Caki2 (cell line): ENCODE data around the gene CDX1. TPM values are rescaled to one million over a fixed set of nuclear protein-coding genes. Genes with fewer than 3 reads are reported as not detected.

Experiments used
- DNase-seq: peaks from one replicate; pipeline ENCODE4 v3.0.0-alpha.2; 2015; ENCODE audit warnings: low read depth
- in situ Hi-C: cut with HindIII; loops from 2 replicates; pipeline ENCODE4 v1.10.0; 2016; ENCODE audit warnings: low sequenced_read_pairs, low pct_unique_long_range_greater_than_20kb, mixed read lengths
- total RNA-seq: library from RNA; depleted of rRNA; stranded (reverse); fragments of >200 nt; shearing (Covaris generic); gene quantifications from 2 replicates; pipeline ENCODE4 v1.2.3, GENCODE V29; 2014; ENCODE audit warnings: low replicate concordance

Gene CDX1
- total RNA-seq, 1 experiment from 2014 or later: not detected

DNA sequence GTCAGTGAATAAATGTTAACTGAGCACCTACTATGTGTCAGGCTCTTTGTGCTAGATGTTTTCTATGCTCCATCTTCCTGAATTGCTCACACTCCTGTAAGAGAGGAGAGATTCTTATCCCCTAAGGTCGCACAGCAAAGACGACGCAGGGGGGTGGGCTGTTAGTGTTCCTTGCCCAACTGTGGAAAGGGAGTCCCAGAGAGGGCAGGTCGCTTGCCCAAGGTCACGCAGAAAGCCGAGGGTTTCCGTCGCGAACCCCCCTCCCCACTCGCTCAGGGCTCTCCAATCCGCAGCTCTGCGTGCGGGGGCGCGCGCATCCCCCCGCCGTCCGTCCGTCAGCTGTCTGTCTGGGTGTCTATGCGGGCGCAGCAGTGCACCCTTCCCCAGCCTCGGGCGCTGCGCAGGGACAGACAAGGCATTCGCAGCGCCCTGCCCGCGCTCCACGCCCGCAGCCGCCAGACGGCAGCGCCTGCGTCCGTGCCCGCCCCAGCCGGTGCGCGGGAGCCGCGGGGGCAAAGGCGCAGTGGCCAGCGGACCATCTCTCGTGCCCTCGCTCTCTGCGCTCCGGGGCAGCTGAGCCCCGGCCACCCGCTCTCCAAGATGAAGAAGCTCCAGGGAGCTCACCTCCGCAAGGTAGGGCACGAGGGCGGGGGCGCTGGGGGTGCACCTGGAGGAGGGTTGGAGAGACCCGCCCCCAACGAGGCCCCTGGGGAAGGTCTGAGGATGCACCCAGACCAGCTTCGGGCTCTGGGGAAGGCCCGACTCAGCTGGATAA, 23.3 kb downstream of the CDX1 start, which contains the start of gene SLC6A7:
SLC6A7 (plus strand) TSS at position 335 of the 775 bp plus-strand sequence; CDS start at position 601, 266 bp downstream.
- DNase-seq: no peak
- in situ Hi-C loops: no loop called here

DNA sequence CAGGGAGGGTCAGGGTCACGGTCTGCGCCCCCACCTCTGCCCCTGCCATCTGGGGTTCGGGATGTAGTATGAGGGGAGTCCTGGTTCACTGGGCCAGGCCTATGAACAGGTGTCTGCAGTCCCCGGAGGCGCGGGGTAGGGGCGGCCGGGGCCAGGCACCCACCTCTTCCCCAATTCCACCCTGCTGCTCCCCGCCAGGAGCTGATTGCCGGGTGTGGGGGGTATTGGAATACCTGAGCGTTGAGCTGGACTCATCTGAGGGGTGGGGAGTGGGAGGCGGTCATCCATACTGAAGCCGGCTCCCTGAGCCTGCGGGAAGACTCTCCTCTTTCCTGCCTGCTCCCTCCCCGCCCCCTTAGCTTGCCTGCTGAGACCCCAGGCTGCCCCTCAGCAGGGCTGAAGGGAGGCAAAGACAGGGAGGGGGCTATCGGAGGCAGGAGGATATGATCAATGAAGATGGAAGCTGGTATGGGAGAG, 24.0 kb downstream of the CDX1 start:
- in situ Hi-C loops: no loop called here

DNA sequence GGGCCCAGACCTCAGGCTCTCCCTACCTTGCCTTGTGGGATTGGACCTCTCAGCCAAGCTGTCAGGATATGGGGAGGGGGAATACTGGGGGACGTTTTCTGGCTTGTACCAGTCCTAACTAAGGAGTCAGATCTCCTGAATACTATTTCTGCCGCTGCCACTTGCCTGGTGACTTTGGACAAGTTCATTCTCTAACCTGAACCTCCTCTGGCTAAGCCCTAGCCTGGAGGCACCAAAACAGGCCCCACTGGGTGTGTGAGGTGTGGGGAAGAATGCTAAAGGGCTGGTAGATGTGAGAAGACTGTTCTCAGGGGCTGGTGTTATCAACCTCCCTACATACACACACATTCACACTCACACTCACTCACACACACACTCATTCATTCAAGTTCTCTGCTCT, 24.4 kb downstream of the CDX1 start:
- no peak for DNase-seq
- in situ Hi-C loops: no loop called here

More for the DNA sequence above, 24.0 kb downstream of the CDX1 start:
- DNase-seq: no peak

DNA sequence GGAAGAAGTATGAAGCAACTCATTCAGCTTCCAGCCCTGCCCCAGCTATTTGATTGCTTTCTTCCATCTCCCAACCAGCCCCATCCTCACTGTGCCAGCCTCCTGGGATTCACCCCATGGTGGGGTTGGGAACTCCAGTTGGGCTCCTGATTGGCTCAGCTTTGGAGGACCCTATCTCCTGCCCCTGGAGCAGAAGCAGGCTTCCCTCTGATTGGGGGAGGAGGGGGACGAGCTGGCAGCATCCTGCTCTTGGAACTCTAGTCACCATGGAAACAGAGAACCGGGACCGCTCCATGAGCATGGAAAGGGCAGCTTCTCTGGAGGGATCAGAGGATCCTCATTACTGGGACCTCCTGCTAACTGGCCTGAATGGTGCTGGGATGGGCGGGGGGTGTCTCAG, 25.9 kb downstream of the CDX1 start:
- DNase-seq: no peak
- in situ Hi-C loops: no loop called here

DNA sequence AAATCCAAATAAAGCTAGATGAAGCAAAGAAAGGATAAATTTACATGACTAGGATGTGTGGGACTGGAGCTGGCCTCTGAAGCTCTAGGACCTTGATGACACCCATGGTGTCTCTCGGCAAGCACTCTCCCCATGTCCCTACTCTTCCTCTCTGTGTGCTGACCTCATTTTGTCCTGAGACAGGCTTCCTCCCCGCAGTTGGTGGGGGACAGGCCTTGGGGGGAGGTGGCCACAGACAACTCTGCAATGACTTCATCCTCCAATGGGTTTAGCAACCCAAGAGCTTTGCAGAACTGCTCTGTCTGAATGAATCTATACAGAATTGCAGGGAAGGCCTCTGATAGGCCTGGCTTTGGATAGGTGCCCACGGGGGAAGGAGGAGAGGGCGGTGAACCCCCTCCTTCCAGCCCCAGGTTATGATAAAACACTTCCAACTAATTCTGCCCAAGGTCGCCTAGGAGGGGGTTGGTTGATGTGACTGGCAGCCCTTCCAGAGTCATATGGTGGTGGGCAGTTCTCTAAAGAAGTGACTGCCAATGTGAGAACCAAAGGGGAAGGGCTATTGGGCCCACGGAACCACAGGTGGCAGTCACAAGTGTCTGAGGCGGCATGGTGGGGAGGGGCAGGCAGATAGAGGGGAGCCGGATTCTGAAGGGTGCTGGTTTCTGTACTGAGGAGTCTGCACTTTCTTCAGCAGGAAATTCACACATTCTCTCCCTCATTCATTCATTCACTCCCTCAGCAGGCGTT, 29.3 kb downstream of the CDX1 start:
- no peak for DNase-seq
- in situ Hi-C loops: no loop called here

DNA sequence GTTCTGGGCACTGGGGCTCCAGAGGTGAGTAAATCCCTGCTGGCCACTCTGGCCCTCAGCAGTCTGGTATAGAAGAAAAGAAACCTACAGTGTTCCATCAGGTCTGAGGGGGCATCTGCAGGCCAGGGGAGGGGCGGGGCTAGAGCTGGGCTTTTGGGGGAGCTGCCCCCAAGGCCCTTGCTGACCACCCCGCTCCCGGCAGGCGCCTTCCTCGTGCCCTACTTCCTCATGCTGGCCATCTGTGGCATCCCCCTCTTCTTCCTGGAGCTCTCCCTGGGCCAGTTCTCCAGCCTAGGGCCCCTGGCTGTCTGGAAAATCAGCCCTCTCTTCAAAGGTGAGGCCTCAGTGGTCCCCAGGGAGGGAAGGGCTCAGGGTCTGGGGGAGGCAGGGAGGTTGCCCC, 29.9 kb downstream of the CDX1 start:
- in situ Hi-C loops: no loop called here
- no peak for DNase-seq

DNA sequence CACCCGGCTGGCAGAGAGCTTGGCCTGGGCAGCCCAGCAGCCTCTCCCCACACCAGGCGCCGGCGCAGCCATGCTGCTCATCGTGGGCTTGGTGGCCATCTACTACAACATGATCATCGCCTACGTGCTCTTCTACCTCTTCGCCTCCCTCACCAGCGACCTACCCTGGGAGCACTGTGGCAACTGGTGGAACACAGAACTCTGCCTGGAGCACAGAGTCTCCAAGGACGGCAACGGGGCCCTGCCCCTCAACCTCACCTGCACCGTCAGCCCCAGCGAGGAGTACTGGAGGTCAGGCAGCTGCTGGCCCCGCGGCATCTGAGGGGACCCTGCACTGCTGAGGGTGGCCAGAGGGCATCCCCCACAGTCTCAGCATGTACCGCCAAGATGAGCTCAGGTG, 30.4 kb downstream of the CDX1 start:
- in situ Hi-C loops: no loop called here
- DNase-seq: no peak

DNA sequence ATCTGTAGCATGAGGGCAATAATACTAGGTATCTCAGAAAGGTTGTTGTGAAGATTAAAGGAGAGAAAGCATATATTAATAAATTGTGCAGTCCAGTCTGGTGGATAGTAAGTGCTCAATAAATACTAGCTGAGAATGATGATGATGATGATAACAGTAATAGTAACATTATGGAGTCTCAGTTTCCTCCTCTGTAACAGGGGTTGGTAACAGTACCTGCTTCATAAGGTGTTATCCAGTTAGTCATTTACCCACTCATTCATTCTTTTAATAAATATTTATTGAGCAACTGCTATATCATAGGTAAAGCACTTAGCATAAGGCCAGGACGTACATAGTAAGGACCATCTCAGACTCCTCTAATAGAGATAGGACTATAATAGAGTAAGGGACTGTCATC, 30.9 kb downstream of the CDX1 start:
- no peak for DNase-seq
- in situ Hi-C loops: no loop called here

DNA sequence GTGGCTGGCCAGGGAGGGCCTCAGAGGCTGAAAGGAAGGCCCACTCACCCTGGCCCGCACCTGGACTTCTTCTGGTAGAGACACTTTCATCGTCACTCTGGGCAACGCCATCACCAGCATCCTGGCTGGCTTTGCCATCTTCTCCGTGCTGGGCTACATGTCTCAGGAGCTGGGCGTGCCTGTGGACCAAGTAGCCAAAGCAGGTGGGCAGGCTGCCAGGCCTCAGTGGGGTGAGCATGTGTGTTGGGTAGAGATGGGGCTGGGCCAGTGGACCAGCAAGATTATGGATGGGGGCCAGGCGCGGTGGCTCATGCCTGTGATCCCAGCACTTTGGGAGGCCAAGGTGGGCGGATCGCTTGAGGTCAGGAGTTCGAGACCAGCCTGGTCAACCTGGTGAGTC, 35.9 kb downstream of the CDX1 start:
- no peak for DNase-seq
- in situ Hi-C loops: no loop called here

DNA sequence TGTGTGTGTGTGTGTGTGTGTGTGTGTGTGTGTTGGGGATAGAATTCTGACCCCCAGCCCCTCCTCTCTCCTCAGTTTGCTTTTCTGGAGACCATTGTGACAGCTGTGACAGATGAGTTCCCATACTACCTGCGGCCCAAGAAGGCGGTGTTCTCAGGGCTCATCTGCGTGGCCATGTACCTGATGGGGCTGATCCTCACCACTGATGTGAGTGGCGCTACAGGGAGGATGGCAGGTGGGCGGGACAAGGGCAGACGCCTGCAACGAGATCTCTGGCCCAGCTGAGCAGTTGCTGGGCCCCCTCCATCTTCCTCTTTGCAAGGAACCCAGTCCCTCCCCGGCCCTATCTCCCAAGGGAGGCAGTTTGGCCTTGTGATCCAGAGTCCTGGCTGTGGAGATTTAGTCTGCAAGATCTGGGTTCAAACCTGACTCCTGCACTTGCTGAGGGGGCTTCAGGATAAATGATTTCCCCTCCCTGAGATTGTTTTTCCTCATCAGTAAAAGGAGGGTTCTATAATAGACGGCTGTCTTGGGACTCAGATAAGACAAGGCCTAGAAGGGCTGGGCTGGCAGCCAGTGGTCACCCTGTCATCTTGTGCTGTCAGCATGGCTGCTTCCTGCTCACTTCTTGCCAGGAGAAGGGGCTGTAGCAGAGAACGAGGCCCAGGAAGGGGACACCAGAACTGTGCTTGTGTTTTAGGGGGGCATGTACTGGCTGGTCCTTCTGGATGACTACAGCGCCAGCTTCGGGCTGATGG, 37.4 kb downstream of the CDX1 start:
- DNase-seq: no peak
- in situ Hi-C loops: no loop called here

DNA sequence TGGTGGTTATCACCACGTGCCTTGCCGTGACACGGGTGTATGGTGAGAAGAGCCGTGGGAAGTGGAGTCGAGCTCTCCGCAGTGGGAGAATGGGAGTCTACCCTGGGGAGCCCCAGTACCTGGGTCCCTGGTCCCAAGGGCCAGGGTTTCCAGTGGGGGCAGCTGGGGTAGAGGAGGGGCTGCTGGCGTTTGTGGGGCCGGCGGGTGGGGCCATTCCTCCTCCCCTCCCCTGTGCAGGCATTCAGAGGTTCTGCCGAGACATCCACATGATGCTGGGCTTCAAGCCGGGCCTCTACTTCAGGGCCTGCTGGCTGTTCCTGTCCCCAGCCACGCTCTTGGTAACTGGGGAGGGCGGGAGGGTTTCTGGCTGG, 38.0 kb downstream of the CDX1 start:
- in situ Hi-C loops: no loop called here
- no peak for DNase-seq

DNA sequence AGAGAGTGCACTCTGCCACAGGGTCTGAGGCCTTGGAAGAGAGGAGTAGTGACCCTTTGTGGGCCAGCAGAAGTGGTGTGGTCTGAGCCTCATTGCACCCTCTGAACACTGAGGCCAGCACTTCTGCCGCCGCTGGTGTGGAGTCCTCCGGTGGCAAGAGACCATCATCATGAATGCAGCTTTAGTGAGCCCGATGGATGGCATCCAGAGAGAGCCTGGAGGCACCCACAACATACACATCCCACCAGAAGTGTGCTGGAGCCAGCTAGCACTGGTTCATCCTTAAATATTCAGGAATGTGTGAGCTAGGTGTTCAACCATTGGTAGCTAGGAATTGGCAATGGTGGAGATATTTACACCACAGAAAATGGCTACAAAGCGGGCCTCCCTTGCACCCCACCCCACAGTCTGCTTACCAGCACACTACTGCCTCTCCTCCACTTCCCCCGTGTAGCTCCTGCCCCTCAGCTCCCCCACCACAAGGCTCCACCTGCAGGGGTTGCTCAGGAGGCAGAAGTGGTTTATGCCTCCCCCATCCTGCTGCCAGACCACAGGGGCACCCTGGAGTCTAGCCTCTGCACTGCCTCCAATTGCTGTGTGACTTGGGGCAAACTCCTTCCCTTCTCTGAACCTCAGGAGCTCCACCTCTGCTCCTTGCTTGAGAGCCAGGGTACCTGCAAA, 39.7 kb downstream of the CDX1 start:
- DNase-seq: no peak
- in situ Hi-C loops: no loop called here

DNA sequence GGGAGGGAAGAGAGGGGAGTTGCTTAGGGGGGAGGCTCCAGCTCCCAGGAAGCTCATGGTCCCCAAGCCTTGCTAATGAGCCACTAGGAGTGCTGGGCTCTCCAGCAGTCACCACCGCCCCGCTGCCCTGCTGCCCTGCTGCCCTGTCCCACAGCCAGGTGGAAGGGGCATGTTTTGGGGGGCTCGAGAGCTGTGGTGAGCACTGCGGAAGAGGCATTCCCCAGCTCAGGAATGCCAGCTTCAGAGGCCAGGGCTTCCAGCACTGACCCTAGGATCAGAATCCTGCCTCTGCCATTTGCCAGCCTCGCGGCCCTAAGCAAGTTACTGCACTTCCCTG, 40.2 kb downstream of the CDX1 start:
- no peak for DNase-seq
- in situ Hi-C loops: no loop called here

DNA sequence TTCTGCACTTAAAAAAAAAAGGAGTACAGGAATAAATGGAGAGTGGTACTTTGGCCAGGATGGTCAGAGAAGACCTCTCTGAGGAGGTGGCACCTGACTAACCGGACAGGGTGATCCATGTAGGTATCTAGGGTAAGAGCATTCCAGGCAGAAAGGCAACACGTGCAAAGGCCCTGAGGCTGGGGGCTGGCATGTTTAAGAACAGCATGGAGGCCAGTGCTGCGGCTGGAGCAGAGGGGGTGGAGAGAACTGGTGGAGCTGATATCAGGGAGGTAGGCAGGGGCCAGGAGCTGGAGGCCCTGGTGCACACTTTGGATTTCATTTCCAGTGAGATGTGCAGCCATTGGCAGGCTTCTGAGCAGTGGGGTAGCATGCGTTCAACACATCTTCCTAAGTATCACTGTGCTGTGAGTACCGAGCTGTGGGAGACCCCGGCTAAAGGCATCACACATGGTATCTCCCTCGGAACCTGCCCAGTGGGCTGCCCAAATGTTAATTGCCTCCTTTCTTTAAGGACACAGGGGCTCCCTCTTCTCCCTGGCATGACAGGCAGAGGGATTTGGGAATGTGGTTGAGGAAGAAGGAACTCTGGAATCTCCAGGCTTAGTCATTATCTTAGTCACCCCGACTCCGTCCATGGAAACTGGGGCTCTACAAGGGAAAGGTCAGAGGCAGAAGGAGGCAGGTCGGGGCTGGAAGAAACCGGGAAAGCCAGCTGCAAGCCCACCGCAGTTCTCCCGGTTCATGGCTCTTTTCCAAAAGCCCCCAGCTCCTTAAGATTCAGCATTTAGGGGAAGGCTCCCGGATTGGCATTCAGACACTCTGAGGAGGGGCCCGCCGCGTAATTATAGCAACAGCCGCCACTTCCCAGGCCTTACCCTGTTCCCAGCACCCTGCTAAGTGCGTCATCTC, 41.9 kb downstream of the CDX1 start:
- DNase-seq: no peak
- in situ Hi-C loops: no loop called here

DNA sequence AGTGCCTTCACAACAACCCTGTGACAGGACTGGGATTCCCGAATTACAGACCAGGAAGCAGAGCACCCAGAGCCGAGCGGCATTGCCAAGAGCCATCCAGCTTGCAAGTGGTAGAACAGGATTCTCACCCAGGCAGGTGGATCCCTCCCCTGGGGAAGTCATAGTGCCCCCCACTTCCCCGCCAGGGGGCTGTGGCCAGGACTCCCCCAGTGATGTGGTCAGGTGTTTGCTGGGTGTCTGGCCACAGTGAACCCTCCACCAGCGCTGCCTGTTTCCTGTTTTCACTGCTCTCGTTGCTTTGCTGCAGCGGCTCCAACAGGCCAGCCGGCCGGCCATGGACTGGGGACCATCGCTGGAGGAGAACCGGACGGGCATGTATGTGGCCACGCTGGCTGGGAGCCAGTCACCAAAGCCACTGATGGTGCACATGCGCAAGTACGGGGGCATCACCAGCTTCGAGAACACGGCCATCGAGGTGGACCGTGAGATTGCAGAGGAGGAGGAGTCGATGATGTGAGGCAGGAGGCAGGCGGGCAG, 42.6 kb downstream of the CDX1 start:
- in situ Hi-C loops: no loop called here
- no peak for DNase-seq

DNA sequence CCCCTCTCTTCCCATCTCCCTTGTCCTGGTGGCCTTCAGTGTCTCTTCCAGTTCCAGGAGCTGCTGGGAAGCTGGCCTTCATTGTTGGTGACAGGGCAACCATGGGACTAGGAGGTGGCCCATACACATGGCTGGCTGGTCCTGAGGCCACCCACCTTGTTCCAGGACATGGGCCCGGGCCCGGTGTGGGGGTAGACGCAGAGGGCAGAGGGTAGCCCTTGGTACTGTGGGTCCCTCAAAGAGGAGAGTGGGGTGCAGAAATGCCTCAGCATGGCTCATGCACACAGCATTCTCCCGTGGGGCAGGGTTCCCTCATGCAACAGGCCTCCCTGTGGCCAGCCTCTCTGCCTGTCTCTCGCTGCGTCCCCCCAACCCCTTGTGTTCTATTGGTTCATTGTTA, 44.1 kb downstream of the CDX1 start:
- DNase-seq: no peak
- in situ Hi-C loops: no loop called here
